Activated CD8-positive, alpha-beta T cell treated with anti-CD3 and anti-CD28 coated beads for 36 hours (primary cell): ENCODE measurements around the gene SUCLG1. TPM values are rescaled to one million over a fixed set of nuclear protein-coding genes. Genes with fewer than 3 reads are reported as not detected.
"Not testable (repeated sequence)": the region's sequence is repeated elsewhere in the genome, so short reads cannot be mapped to it uniquely, and the experiment has no call there.

Experiments
- ATAC-seq: fragments of 200-7000 bp; cut with Tn5 transposase; one replicate; pipeline ENCODE4 v1.10.0; 2021; ENCODE audit warnings: mild to moderate bottlenecking, moderate library complexity
- CTCF ChIA-PET: fragments of 350-600 bp; sonication (Branson Sonifier 250); formaldehyde crosslinking; loops from one replicate; lab custom pipeline; 2021; ENCODE audit warnings: antibody characterized with exemption; lab: Charles Lee
- POLR2A ChIA-PET: fragments of 350-600 bp; sonication (Branson Sonifier 250); formaldehyde crosslinking; loops from one replicate; lab custom pipeline; 2021; ENCODE audit warnings: antibody characterized with exemption; lab: Charles Lee
- DNase-seq: peaks from one replicate; pipeline ENCODE4 v3.0.0-alpha.2; 2020
- H3K27ac Mint-ChIP-seq: one replicate; pipeline ENCODE4 v1.8.0; 2021; ENCODE audit warnings: mild to moderate bottlenecking, mixed read lengths
- H3K27me3 Mint-ChIP-seq: one replicate; pipeline ENCODE4 v1.8.0; 2021; ENCODE audit warnings: mixed read lengths
- H3K36me3 Mint-ChIP-seq: one replicate; pipeline ENCODE4 v1.8.0; 2021; ENCODE audit warnings: low read depth, mixed read lengths
- H3K4me1 Mint-ChIP-seq: one replicate; pipeline ENCODE4 v1.8.0; 2021; ENCODE audit warnings: low read depth, mixed read lengths
- H3K4me3 Mint-ChIP-seq: one replicate; pipeline ENCODE4 v1.8.0; 2021; ENCODE audit warnings: mild to moderate bottlenecking, moderate library complexity, mixed read lengths
- H3K9me3 Mint-ChIP-seq: one replicate; pipeline ENCODE4 v1.8.0; 2021; ENCODE audit warnings: mixed read lengths
- CTCF ChIP-seq: fragments of 200-600 bp; IDR thresholded peaks from one replicate; pipeline ENCODE4 v1.8.0; 2022; ENCODE audit warnings: antibody characterized with exemption, mild to moderate bottlenecking
- intact Hi-C: fragments of 100-400 bp; cut with micrococcal nuclease; formaldehyde crosslinking; loops from one replicate; pipeline ENCODE4 v1.10.0; 2022
- total RNA-seq, 2 experiments: library from RNA; stranded (reverse); gene quantifications; one replicate each; pipeline ENCODE4 v1.2.3, GENCODE V29; 2021

The SUCLG1 gene
- total RNA-seq, 2 experiments from 2014 or later = 69.0 to 69.1 TPM

- no peak for TF ChIP-seq CTCF
- H3K27ac Mint-ChIP-seq = no peak overlapping the region
Measured at GRCh38 chr2:84472856-84473565, 13.9 kb upstream of the SUCLG1 start.

GRCh38 chr2:84472423-84472822, 13.3 kb upstream of the SUCLG1 start:
- intact Hi-C loops, H3K9me3 Mint-ChIP-seq, H3K27ac Mint-ChIP-seq, ATAC-seq, H3K4me1 Mint-ChIP-seq, H3K4me3 Mint-ChIP-seq, H3K36me3 Mint-ChIP-seq, DNase-seq, POLR2A ChIA-PET, H3K27me3 Mint-ChIP-seq: not testable (repeated sequence)
- CTCF ChIA-PET = interaction anchor here (1.0 kb wide), 1 partner anchor 11 kb away, joined by 3 read pairs; no protein-coding TSS in a partner anchor

More at GRCh38 chr2:84472856-84473565, 13.9 kb upstream of the SUCLG1 start:
- intact Hi-C loops = no loop called here
- ChIA-PET POLR2A (no interaction called here), CTCF (no interaction called here)
- H3K4me3 Mint-ChIP-seq = no peak overlapping the region
- DNase-seq (no peak), ATAC-seq (no peak)
- no peaks in the 10 kb centered on the region for H3K4me1 Mint-ChIP-seq
- H3K36me3 Mint-ChIP-seq = peaks cover 4% of the 10 kb centered on the region
- H3K9me3 Mint-ChIP-seq = peaks cover 10% of the 10 kb centered on the region
- no peaks in the 10 kb centered on the region for H3K27me3 Mint-ChIP-seq

GRCh38 chr2:84467389-84467788, 8.3 kb upstream of the SUCLG1 start:
- POLR2A ChIA-PET = interaction anchor here (1.1 kb wide), 1 partner anchor 9 kb away, joined by 3 read pairs; no protein-coding TSS in a partner anchor
- intact Hi-C loops = no loop called here
- CTCF ChIA-PET = no interaction called here

GRCh38 chr2:84461310-84461709, 2.2 kb upstream of the SUCLG1 start:
- no peaks in the 10 kb centered on the region for H3K27me3 Mint-ChIP-seq
- ATAC-seq (no peak), DNase-seq (no peak)
- H3K4me1 Mint-ChIP-seq = peaks cover 26% of the 10 kb centered on the region
- no peak overlapping the region for H3K4me3 Mint-ChIP-seq
- no peaks in the 10 kb centered on the region for H3K9me3 Mint-ChIP-seq
- ChIA-PET CTCF (interaction anchor here (0.8 to 1.6 kb wide), 4 partner anchors 9 to 170 kb away, joined by 3 to 4 read pairs (median 3); no protein-coding TSS in a partner anchor), POLR2A (no interaction called here)
- H3K27ac Mint-ChIP-seq = no peak overlapping the region
- peaks cover 13% of the 10 kb centered on the region for H3K36me3 Mint-ChIP-seq
- intact Hi-C loops = no loop called here
- no peak for TF ChIP-seq CTCF

More at GRCh38 chr2:84467389-84467788, 8.3 kb upstream of the SUCLG1 start:
- ATAC-seq (no peak), DNase-seq (no peak)
- Mint-ChIP-seq H3K27me3 (no peaks in the 10 kb centered on the region), H3K4me1 (no peaks in the 10 kb centered on the region), H3K9me3 (peaks cover 8% of the 10 kb centered on the region), H3K36me3 (peaks cover 5% of the 10 kb centered on the region), H3K27ac (no peak overlapping the region), H3K4me3 (no peak overlapping the region)
- no peak for TF ChIP-seq CTCF

- Mint-ChIP-seq H3K9me3 (no peaks in the 10 kb centered on the region), H3K36me3 (peaks cover 13% of the 10 kb centered on the region), H3K4me3 (no peak overlapping the region), H3K4me1 (peaks cover 32% of the 10 kb centered on the region), H3K27ac (no peak overlapping the region), H3K27me3 (no peaks in the 10 kb centered on the region)
- POLR2A ChIA-PET = interaction anchor here (1.3 kb wide), 1 partner anchor 467 kb away, joined by 3 read pairs; no protein-coding TSS in a partner anchor
- CTCF ChIA-PET = interaction anchor here (0.7 to 1.6 kb wide), 4 partner anchors 10 to 465 kb away, joined by 3 to 5 read pairs (median 4); no protein-coding TSS in a partner anchor
- TF ChIP-seq CTCF = no peak
- ATAC-seq (no peak), DNase-seq (no peak)
- intact Hi-C loops = no loop called here
Measured at GRCh38 chr2:84460670-84461069, 1.6 kb upstream of the SUCLG1 start.
